H9 (cell line): ENCODE data around the gene IFIT5. TPM values are rescaled to one million over a fixed set of nuclear protein-coding genes. Genes with fewer than 3 reads are reported as not detected.
"Not testable (repeated sequence)": the region's sequence is repeated elsewhere in the genome, so short reads cannot be mapped to it uniquely, and the experiment has no call there.

Experiments
- DNase-seq: peaks from one replicate; pipeline ENCODE4 v3.0.0-alpha.2; 2017
- H2AFZ ChIP-seq: one replicate; pipeline ENCODE4 v1.6.1; 2013; ENCODE audit warnings: mild to moderate bottlenecking, low read length, control low read depth, moderate library complexity
- H2AK5ac ChIP-seq: 2 replicates; pipeline ENCODE4 v1.6.1; 2013; ENCODE audit warnings: low read length, control low read depth, mixed read lengths; ENCODE audit not compliant: insufficient read length
- H2BK120ac ChIP-seq: one replicate; pipeline ENCODE4 v1.6.1; 2013; ENCODE audit warnings: low read depth, mild to moderate bottlenecking, low read length, control low read depth, inconsistent platforms; ENCODE audit not compliant: poor library complexity, severe bottlenecking
- H2BK12ac ChIP-seq: 2 replicates; pipeline ENCODE4 v1.6.1; 2013; ENCODE audit warnings: low read length, control low read depth, mixed read lengths, low read depth; ENCODE audit not compliant: insufficient read length
- H2BK15ac ChIP-seq: 2 replicates; pipeline ENCODE4 v1.6.1; 2013; ENCODE audit warnings: low read depth, low read length, control low read depth
- H2BK20ac ChIP-seq: one replicate; pipeline ENCODE4 v1.6.1; 2013; ENCODE audit warnings: low read depth, mild to moderate bottlenecking, low read length, control low read depth, inconsistent platforms; ENCODE audit not compliant: poor library complexity, severe bottlenecking
- H2BK5ac ChIP-seq: 2 replicates; pipeline ENCODE4 v1.6.1; 2013; ENCODE audit warnings: low read length, control low read depth, mixed read lengths; ENCODE audit not compliant: insufficient read length
- H3K14ac ChIP-seq: 2 replicates; pipeline ENCODE4 v1.6.1; 2013; ENCODE audit warnings: low read length, control low read depth; ENCODE audit not compliant: insufficient read depth
- H3K18ac ChIP-seq: 2 replicates; pipeline ENCODE4 v1.6.1; 2013; ENCODE audit warnings: low read depth, mild to moderate bottlenecking, mixed read lengths, low read length, control low read depth; ENCODE audit not compliant: insufficient read length
- H3K23ac ChIP-seq: 2 replicates; pipeline ENCODE4 v1.6.1; 2013; ENCODE audit warnings: low read length, control low read depth, mixed read lengths, low read depth; ENCODE audit not compliant: insufficient read length
- H3K23me2 ChIP-seq: 2 replicates; pipeline ENCODE4 v1.6.1; 2013; ENCODE audit warnings: low read depth, mild to moderate bottlenecking, mixed read lengths, low read length, control low read depth; ENCODE audit not compliant: insufficient read length, poor library complexity, severe bottlenecking
- H3K27ac ChIP-seq: 2 replicates; pipeline ENCODE4 v1.5.1; 2013; ENCODE audit warnings: low read length, control low read depth, mixed read lengths, low read depth; ENCODE audit not compliant: insufficient read length
- H3K27me3 ChIP-seq: 2 replicates; pipeline ENCODE4 v1.6.1; 2013; ENCODE audit warnings: low read length, control low read depth, inconsistent platforms; ENCODE audit not compliant: insufficient read depth
- H3K4ac ChIP-seq: 2 replicates; pipeline ENCODE4 v1.6.1; 2013; ENCODE audit warnings: low read depth, mild to moderate bottlenecking, control low read depth, inconsistent platforms, low read length, moderate library complexity
- H3K4me1 ChIP-seq: 2 replicates; pipeline ENCODE4 v1.6.1; 2013; ENCODE audit warnings: low read length, control low read depth, inconsistent platforms; ENCODE audit not compliant: insufficient read depth
- H3K4me2 ChIP-seq: 2 replicates; pipeline ENCODE4 v1.6.1; 2013; ENCODE audit warnings: low read length, control low read depth, mixed read lengths; ENCODE audit not compliant: insufficient read length, insufficient read depth
- H3K56ac ChIP-seq: 2 replicates; pipeline ENCODE4 v1.6.1; 2013; ENCODE audit warnings: low read depth, mild to moderate bottlenecking, mixed read lengths, low read length, control low read depth; ENCODE audit not compliant: insufficient read length
- H3K79me1 ChIP-seq: 2 replicates; pipeline ENCODE4 v1.6.1; 2013; ENCODE audit warnings: low read depth, mild to moderate bottlenecking, moderate library complexity, low read length, control low read depth, inconsistent platforms; ENCODE audit not compliant: insufficient read depth, poor library complexity, severe bottlenecking
- H3K79me2 ChIP-seq: 2 replicates; pipeline ENCODE4 v1.6.1; 2013; ENCODE audit warnings: low read length, control low read depth, inconsistent platforms; ENCODE audit not compliant: insufficient read depth
- H3K9ac ChIP-seq: 2 replicates; pipeline ENCODE4 v1.6.1; 2013; ENCODE audit warnings: low read length, control low read depth, mixed read lengths; ENCODE audit not compliant: insufficient read length; ENCODE audit errors: extremely low read depth
- H3K9me3 ChIP-seq: one replicate; pipeline ENCODE4 v1.6.1; 2013; ENCODE audit warnings: low read depth, low read length, inconsistent platforms; ENCODE audit not compliant: control insufficient read depth
- H3T11ph ChIP-seq: one replicate; pipeline ENCODE4 v1.6.1; 2013; ENCODE audit warnings: mild to moderate bottlenecking, low read length, control low read depth, inconsistent platforms
- H4K20me1 ChIP-seq: one replicate; pipeline ENCODE4 v1.6.1; 2013; ENCODE audit not compliant: control insufficient read depth, insufficient read length, insufficient read depth
- H4K5ac ChIP-seq: 2 replicates; pipeline ENCODE4 v1.6.1; 2013; ENCODE audit warnings: low read depth, mild to moderate bottlenecking, mixed read lengths, low read length, control low read depth; ENCODE audit not compliant: insufficient read length
- H4K8ac ChIP-seq: replicated peaks from 2 replicates; pipeline ENCODE4 v1.6.1; 2013; ENCODE audit warnings: low read length, control low read depth, mixed read lengths, low read depth; ENCODE audit not compliant: insufficient read length
- H4K91ac ChIP-seq: 2 replicates; pipeline ENCODE4 v1.6.1; 2013; ENCODE audit warnings: low read depth, mild to moderate bottlenecking, moderate library complexity, mixed read lengths, low read length, control low read depth; ENCODE audit not compliant: insufficient read length
- H3K27ac Mint-ChIP-seq, 3 experiments: 2 replicates in 2 of 3; 3 replicates in 1 of 3; pipeline ENCODE4 v1.8.0; 2020 to 2021; ENCODE audit warnings: mixed read lengths in 3 of 3, mild to moderate bottlenecking in 1 of 3, moderate library complexity in 1 of 3
- H3K27me3 Mint-ChIP-seq: 2 replicates; pipeline ENCODE4 v1.8.0; 2021; ENCODE audit warnings: low read depth, mild to moderate bottlenecking, moderate library complexity, mixed read lengths
- H3K36me3 Mint-ChIP-seq, 3 experiments: 2 replicates in 2 of 3; 3 replicates in 1 of 3; pipeline ENCODE4 v1.8.0; 2020 to 2021; ENCODE audit warnings: low read depth in 3 of 3, mixed read lengths in 3 of 3; ENCODE audit not compliant: insufficient read depth in 1 of 3
- H3K4me1 Mint-ChIP-seq, 2 experiments: 2 replicates each; pipeline ENCODE4 v1.8.0; 2020; ENCODE audit warnings: mixed read lengths in 2 of 2
- H3K4me3 Mint-ChIP-seq, 2 experiments: 2 replicates in 1 of 2; 3 replicates in 1 of 2; pipeline ENCODE4 v1.8.0; 2020 to 2021; ENCODE audit warnings: mild to moderate bottlenecking in 2 of 2, mixed read lengths in 2 of 2, moderate library complexity in 1 of 2
- H3K9me3 Mint-ChIP-seq, 2 experiments: 2 replicates in 1 of 2; 3 replicates in 1 of 2; pipeline ENCODE4 v1.8.0; 2020; ENCODE audit warnings: mild to moderate bottlenecking in 2 of 2, mixed read lengths in 2 of 2, moderate library complexity in 1 of 2
- WGBS: extraction: QIAGEN DNeasy Blood & Tissue Kit; methylation state at CpG from one replicate; pipeline ENCODE4 v1.1.7; 2013; ENCODE audit warnings: missing lambda C conversion rate, low lambda C conversion rate, mixed read lengths; ENCODE audit not compliant: insufficient read length; ENCODE audit errors: extremely low coverage; 5-methylcytosine and 5-hydroxymethylcytosine counted together
- total RNA-seq: library from RNA; stranded (reverse); gene quantifications from 2 replicates; pipeline ENCODE4 v1.2.1, GENCODE V29; 2021
- TF ChIP-seq, protein P1 (sequence below): fragments of 200-600 bp; sonication (generic); conservative IDR thresholded peaks from 3 replicates; pipeline ENCODE4 v1.8.0; 2021; ENCODE audit warnings: antibody characterized with exemption, mild to moderate bottlenecking

IFIT5 gene
- total RNA-seq, 1 experiment from 2014 or later = 2.3 TPM

DNA sequence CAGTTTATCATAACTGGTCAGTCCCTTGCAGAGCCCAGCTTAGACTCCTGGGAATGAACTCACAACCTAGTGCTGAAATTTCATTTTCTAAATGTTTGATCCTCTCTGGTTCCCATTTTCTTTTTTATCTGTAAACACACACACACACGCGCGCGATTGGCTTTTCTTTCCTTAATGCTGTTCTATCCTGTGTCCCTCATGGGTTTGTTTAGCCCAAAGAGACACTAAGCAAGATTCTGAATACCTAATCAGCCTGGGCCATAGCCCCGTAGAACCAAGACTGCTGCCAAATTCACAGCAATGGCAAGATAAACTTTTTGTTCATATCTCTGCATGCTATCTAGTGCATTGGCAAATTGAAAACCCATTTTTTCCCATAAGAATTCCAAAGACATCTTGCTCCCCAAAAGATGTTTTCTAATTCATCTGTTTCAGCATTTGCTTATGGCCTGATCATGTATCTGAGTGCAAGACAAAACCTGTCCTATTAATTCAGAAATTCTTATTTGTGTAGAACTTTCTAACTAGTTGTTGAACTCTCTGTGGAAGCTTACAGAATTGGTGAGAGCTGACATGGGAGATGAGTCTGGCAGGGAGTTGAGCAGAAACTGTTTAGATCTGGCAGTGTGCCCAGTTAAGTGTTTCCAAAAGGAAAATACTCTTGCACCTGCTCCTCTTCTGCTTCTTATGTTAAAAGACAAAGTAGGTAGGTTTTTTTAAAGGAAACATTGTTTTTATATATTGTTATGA is 23.7 kb upstream of the IFIT5 start:
- H3K4me1 ChIP-seq = peaks cover 4% of the 10 kb centered on the region; the same call in 1 of the 2 replicates
- H3K36me3 Mint-ChIP-seq = no peaks in the 10 kb centered on the region

GRCh38 chr10:89391226-89391576 is 23.2 kb upstream of the IFIT5 start:
- H4K91ac ChIP-seq, H3K27me3 Mint-ChIP-seq, H3T11ph ChIP-seq, DNase-seq, H3K18ac ChIP-seq, H3K9ac ChIP-seq, H3K23ac ChIP-seq, H3K56ac ChIP-seq, H2BK15ac ChIP-seq, H2BK5ac ChIP-seq, H3K9me3 Mint-ChIP-seq, H3K4me3 Mint-ChIP-seq, H3K4me2 ChIP-seq, H3K9me3 ChIP-seq, H4K8ac ChIP-seq, H2AFZ ChIP-seq, H2BK20ac ChIP-seq, H3K79me2 ChIP-seq, H4K5ac ChIP-seq, H3K4ac ChIP-seq, H4K20me1 ChIP-seq, H3K14ac ChIP-seq, H3K27me3 ChIP-seq, H3K27ac ChIP-seq, H2AK5ac ChIP-seq, H3K4me1 ChIP-seq, H3K36me3 Mint-ChIP-seq, H3K23me2 ChIP-seq, H2BK120ac ChIP-seq, H2BK12ac ChIP-seq, H3K27ac Mint-ChIP-seq, H3K79me1 ChIP-seq: not testable (repeated sequence)
- no CpG with 5 or more reads among the region's 4 CpGs for WGBS
- H3K4me1 Mint-ChIP-seq = peaks cover 12 to 17% of the 10 kb centered on the region in 2 experiments

More for the DNA sequence above, 23.7 kb upstream of the IFIT5 start:
- no peak overlapping the region for H2BK120ac ChIP-seq
- no peak overlapping the region for H3K4ac ChIP-seq
- no peak overlapping the region for H2BK12ac ChIP-seq
- no peaks in the 10 kb centered on the region for H3K9me3 ChIP-seq
- H3K27me3 ChIP-seq = no peaks in the 10 kb centered on the region
- no peak overlapping the region for H3K23ac ChIP-seq
- no peak overlapping the region for H2BK15ac ChIP-seq
- no peak overlapping the region for H4K5ac ChIP-seq
- no peak overlapping the region for H4K91ac ChIP-seq
- no peaks in the 10 kb centered on the region for H3K9me3 Mint-ChIP-seq
- no peak overlapping the region for H2AFZ ChIP-seq
- H3K4me1 Mint-ChIP-seq = peaks cover 14 to 20% of the 10 kb centered on the region in 2 experiments
- H4K20me1 ChIP-seq = no peaks in the 10 kb centered on the region
- TF ChIP-seq, protein P1, sequence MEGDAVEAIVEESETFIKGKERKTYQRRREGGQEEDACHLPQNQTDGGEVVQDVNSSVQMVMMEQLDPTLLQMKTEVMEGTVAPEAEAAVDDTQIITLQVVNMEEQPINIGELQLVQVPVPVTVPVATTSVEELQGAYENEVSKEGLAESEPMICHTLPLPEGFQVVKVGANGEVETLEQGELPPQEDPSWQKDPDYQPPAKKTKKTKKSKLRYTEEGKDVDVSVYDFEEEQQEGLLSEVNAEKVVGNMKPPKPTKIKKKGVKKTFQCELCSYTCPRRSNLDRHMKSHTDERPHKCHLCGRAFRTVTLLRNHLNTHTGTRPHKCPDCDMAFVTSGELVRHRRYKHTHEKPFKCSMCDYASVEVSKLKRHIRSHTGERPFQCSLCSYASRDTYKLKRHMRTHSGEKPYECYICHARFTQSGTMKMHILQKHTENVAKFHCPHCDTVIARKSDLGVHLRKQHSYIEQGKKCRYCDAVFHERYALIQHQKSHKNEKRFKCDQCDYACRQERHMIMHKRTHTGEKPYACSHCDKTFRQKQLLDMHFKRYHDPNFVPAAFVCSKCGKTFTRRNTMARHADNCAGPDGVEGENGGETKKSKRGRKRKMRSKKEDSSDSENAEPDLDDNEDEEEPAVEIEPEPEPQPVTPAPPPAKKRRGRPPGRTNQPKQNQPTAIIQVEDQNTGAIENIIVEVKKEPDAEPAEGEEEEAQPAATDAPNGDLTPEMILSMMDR = no peak
- H3K56ac ChIP-seq = no peak overlapping the region
- no peak overlapping the region for H2BK5ac ChIP-seq
- H3K14ac ChIP-seq = no peak overlapping the region
- no peak overlapping the region for H3K4me3 Mint-ChIP-seq
- no peaks in the 10 kb centered on the region for H3K79me2 ChIP-seq
- H3K4me2 ChIP-seq = no peak overlapping the region
- no peak overlapping the region for H2BK20ac ChIP-seq
- H3K23me2 ChIP-seq = peaks cover 2% of the 10 kb centered on the region
- H3T11ph ChIP-seq = no peak overlapping the region
- no peak for DNase-seq
- no peaks in the 10 kb centered on the region for H3K27me3 Mint-ChIP-seq
- no CpG with 5 or more reads among the region's 5 CpGs for WGBS
- no peak overlapping the region for H2AK5ac ChIP-seq
- no peak overlapping the region for H3K18ac ChIP-seq
- H4K8ac ChIP-seq = no peak overlapping the region
- no peak overlapping the region for H3K9ac ChIP-seq
- peak overlapping the region in 1 of 3 experiments; percentile 2; a peak in 2 of 7 replicates for H3K27ac Mint-ChIP-seq
- no peaks in the 10 kb centered on the region for H3K79me1 ChIP-seq
- no peak overlapping the region for H3K27ac ChIP-seq
